GM18858 (cell line): ENCODE results near the gene MTARC1.

Experiments
- ATAC-seq: cut with Tn5 transposase; IDR thresholded peaks from one replicate; pipeline ENCODE4 v1.9.1; 2021; ENCODE audit not compliant: unreplicated experiment

The MTARC1 gene

GRCh38 chr1:220827445-220828178 lies 40.9 kb downstream of the MTARC1 start:
- ATAC-seq: no peak

- ATAC-seq: no peak
Measured at GRCh38 chr1:220828179-220828490, 41.4 kb downstream of the MTARC1 start.

DNA sequence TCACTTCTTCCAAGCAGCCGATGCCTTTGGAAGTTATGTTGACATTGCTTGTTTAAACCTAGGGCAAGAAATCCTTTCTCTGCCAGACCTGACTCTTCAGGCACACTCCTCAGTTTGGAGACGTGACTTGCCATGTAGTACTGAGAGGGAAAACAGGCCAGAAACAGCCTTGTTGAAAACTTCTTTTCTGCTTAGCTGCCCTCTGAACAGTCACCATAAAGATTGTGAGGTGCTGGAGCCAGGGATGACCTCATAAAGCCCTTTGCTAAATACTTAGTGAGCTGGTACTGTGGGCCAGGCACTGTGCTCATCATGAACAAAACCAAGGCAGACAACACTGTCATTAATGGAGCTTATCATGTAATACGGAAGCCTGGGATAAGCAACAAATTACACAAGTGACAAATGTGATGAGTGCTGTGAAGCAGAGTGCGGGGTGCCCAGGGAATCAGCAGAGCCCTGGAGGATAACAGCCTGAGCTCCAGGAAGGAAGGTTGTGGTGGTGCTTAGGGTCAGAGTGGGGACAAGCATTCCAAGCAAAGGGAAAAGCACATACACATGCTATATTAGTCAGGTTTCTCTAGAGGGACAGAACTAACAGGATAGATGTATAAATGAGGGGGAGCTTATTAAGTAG lies 42.4 kb downstream of the MTARC1 start:
- no peak for ATAC-seq

DNA sequence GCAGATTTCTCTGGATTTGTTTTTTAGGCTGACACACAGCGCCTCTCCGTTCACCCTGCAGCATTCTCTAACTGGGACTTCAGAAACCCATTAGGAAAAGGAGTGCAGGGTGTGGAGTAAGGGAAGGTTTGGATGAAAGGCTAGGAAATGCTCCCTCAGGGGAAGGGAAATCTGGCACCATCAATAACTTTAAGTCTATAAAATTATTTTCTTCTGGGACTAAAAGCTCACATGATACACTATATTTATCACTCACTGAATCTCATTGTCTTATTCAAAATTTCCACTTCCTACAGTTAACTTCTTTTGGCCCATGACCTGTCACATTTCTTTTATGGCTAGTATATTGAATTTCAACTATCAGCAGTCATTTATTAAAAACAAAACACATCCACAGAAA lies 46.7 kb downstream of the MTARC1 start:
- ATAC-seq: no peak

DNA sequence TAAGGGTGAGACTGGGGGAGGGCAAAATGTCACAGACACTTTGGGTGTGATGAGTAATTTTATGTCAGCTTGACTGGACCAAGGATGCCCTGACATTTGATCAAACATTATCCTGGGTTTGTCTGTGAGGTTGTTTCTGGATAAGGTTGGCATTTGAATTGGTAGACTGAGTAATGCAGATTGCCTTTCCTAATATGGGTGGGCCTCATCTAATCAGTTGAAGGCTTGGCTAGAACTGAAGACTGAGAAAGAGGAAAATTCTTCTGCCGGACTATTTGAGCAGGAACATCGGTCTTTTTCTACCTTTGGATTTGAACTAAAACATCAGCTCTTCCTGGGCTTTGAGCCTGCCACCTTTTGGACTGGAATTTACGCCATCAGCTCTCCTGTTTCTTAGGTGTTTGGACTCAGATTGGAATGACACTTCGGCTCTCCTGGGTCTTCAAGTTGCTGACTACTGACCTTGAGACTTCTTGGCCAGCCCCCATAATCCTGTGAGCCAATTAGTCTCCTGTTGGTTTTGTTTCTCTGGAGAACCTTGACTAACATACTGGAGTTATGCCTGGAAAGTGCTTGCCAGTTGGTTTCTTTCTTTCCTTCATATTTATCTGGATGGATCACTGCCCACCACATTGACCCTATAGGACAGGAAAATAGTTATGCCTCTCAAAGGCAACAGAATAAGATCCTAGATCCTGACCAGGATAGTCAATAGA lies 47.6 kb downstream of the MTARC1 start:
- ATAC-seq: no peak
